Measurements from ENCODE around the gene ATP8A2.
"Not testable (repeated sequence)": the region's sequence is repeated elsewhere in the genome, so short reads cannot be mapped to it uniquely, and the experiment has no call there.

ATP8A2 gene

GRCh38 chr13:25770601-25771000, 398.8 kb downstream of the ATP8A2 start:
- Histone ChIP-seq H3K4me1 (ENCODE audit: insufficient read depth, low read length) (peaks cover 27% of the 10 kb centered on the region), H3K36me3 (ENCODE audit: insufficient read depth, low read length) (no peaks in the 10 kb centered on the region), H3K9ac (ENCODE audit: low read depth, low read length) (no peak overlapping the region)

DNA sequence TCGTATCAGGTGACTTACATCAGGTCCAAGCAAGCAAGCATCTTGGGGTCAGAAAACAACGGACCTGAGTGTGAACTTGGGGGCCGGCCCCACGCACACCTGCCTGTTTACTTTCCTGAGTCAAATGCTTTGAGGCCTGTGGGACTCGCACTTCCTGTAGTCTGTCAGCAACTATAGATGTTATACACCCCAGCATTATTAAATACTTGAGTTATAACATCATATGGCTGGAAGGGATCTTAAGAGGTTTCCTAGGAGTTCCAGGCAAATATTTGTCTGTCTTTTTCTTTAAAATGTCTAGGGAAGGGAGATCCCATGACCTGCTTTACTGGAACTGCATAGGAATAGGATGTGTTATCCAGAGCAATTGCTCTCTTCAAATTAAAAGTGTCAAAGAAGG, 399.4 kb downstream of the ATP8A2 start:
- no peaks in the 10 kb centered on the region for H3K9me3 ChIP-seq (ENCODE audit: control insufficient read depth, insufficient read depth, low read length)
- no peak overlapping the region for H3K9ac ChIP-seq (ENCODE audit: low read depth, low read length)
- peaks cover 27% of the 10 kb centered on the region for H3K4me1 ChIP-seq (ENCODE audit: insufficient read depth, low read length)
- no peaks in the 10 kb centered on the region for H3K36me3 ChIP-seq (ENCODE audit: insufficient read depth, low read length)

More at GRCh38 chr13:25770601-25771000, 398.8 kb downstream of the ATP8A2 start:
- no peaks in the 10 kb centered on the region; the same call in 1 of the 2 replicates for H3K9me3 ChIP-seq (ENCODE audit: control insufficient read depth, insufficient read depth, low read length)

- Histone ChIP-seq H3K9me3 (ENCODE audit: control insufficient read depth, insufficient read depth, low read length) (no peaks in the 10 kb centered on the region), H3K9ac (ENCODE audit: low read depth, low read length) (no peak overlapping the region), H3K4me1 (ENCODE audit: insufficient read depth, low read length) (peaks cover 27% of the 10 kb centered on the region), H3K36me3 (ENCODE audit: insufficient read depth, low read length) (no peaks in the 10 kb centered on the region)
Observed at GRCh38 chr13:25771641-25772478, 400.1 kb downstream of the ATP8A2 start.

DNA sequence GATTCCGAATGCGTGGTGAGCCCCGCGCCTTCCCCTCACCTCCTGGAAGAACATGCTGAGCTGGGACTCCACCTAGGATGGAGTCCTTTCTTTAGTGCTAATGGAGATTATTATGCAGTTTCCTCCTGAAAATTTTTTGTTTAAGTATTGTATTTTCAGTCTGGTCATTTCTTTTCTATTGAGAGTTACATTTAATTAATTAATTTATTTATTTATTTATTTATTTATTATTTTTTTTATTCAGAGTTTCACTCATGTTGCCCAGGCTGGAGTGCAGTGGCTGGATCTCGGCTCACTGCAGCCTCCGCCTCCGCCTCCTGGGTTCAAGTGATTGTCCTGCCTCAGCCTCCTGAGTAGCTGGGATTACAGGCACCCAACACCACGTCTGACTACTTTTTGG, 400.8 kb downstream of the ATP8A2 start:
- H3K9ac ChIP-seq (ENCODE audit: low read depth, low read length); H3K9me3 ChIP-seq (ENCODE audit: control insufficient read depth, insufficient read depth, low read length); H3K36me3 ChIP-seq (ENCODE audit: insufficient read depth, low read length): not testable (repeated sequence)
- peaks cover 27% of the 10 kb centered on the region for H3K4me1 ChIP-seq (ENCODE audit: insufficient read depth, low read length)

DNA sequence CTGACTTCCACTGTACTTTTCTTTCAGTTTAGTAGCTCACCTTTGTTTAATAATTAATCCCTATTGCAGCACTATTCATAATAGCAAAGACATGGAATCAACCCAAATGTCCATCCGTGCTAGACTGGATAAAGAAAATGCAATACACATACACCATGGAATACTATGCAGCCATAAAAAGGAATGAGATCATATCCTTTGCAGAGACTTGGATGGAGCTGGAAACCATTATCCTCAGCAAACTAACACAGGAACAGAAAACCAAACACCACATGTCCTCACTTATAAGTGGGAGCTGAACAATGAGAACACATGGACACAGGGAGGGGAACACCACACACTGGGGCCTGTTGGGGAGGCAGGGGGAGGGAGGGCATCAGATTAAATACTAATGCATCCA, 402.3 kb downstream of the ATP8A2 start:
- H3K9me3 ChIP-seq (ENCODE audit: control insufficient read depth, insufficient read depth, low read length); H3K36me3 ChIP-seq (ENCODE audit: insufficient read depth, low read length); H3K9ac ChIP-seq (ENCODE audit: low read depth, low read length): not testable (repeated sequence)
- peaks cover 41% of the 10 kb centered on the region for H3K4me1 ChIP-seq (ENCODE audit: insufficient read depth, low read length)

DNA sequence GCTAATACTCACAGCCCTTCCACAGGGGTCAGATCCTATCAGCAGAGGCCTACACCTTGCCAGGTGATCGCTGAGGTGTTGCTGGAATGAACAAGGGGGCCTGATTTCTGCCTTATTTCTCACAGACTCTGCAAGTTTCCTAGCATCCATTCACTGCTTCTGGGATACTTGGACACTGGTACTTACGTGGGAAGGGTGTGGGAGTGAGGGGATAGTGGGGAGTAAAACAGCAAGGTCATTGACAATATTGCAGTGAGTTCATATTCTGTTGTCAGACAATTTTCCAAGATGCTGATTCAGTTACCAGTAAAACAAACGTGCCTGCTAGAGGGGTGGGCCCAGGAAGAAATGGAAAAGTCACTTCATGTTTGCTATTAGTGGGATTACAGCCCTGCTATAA, 403.5 kb downstream of the ATP8A2 start:
- peaks cover 39% of the 10 kb centered on the region for H3K4me1 ChIP-seq (ENCODE audit: insufficient read depth, low read length)
- no peak overlapping the region for H3K9ac ChIP-seq (ENCODE audit: low read depth, low read length)
- no peaks in the 10 kb centered on the region for H3K36me3 ChIP-seq (ENCODE audit: insufficient read depth, low read length)
- no peaks in the 10 kb centered on the region for H3K9me3 ChIP-seq (ENCODE audit: control insufficient read depth, insufficient read depth, low read length)

- Histone ChIP-seq H3K9me3 (ENCODE audit: control insufficient read depth, insufficient read depth, low read length) (no peaks in the 10 kb centered on the region), H3K36me3 (ENCODE audit: insufficient read depth, low read length) (no peaks in the 10 kb centered on the region), H3K4me1 (ENCODE audit: insufficient read depth, low read length) (peaks cover 32% of the 10 kb centered on the region), H3K9ac (ENCODE audit: low read depth, low read length) (no peak overlapping the region)
Observed at GRCh38 chr13:25775986-25776385, 404.2 kb downstream of the ATP8A2 start.

GRCh38 chr13:25776722-25777121, 404.9 kb downstream of the ATP8A2 start:
- no peaks in the 10 kb centered on the region for H3K36me3 ChIP-seq (ENCODE audit: insufficient read depth, low read length)
- no peak overlapping the region for H3K9ac ChIP-seq (ENCODE audit: low read depth, low read length)
- H3K4me1 ChIP-seq (ENCODE audit: insufficient read depth, low read length) = peaks cover 25% of the 10 kb centered on the region

DNA sequence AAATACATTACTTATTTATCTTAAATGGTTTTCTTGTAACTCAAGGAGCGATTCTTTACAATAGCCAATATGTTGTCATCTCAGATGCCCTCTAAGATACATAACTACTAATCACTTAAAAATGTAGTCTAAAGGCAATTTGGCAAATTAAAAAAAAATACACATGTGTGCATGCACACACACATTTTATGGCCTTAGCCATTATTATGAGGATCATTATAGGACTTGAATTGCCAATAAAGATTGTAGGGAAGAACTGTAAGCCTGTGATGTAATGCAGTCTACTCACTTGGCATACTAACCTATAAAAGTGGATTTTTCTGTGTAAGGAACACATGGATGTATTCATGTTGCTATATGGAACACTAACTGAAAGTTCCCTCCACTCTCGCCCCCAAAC, 405.7 kb downstream of the ATP8A2 start:
- peaks cover 19% of the 10 kb centered on the region for H3K4me1 ChIP-seq (ENCODE audit: insufficient read depth, low read length)
- no peaks in the 10 kb centered on the region for H3K36me3 ChIP-seq (ENCODE audit: insufficient read depth, low read length)
- H3K9ac ChIP-seq (ENCODE audit: low read depth, low read length) = no peak overlapping the region
- no peaks in the 10 kb centered on the region for H3K9me3 ChIP-seq (ENCODE audit: control insufficient read depth, insufficient read depth, low read length)

More at GRCh38 chr13:25776722-25777121, 404.9 kb downstream of the ATP8A2 start:
- no peaks in the 10 kb centered on the region for H3K9me3 ChIP-seq (ENCODE audit: control insufficient read depth, insufficient read depth, low read length)

DNA sequence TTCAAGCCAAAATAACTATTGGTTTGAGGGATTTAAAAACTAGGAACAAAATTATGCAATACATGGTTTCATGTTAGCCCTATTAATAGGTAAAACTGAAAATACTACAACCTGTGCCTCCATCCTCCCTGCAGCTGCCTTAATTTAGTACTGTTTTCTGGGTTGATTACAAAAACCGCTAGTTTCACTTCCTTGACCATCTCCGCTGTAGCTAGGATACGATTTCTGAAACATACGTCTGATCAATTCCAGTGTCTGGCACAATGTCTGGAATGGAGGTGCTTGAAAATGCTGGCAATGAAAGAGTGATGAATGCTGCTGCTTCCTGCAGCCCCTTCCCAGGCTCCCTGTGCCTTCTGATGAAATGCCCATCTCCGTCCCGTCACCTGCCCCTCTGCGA, 406.6 kb downstream of the ATP8A2 start:
- H3K4me1 ChIP-seq (ENCODE audit: insufficient read depth, low read length) = peaks cover 15% of the 10 kb centered on the region
- no peaks in the 10 kb centered on the region for H3K36me3 ChIP-seq (ENCODE audit: insufficient read depth, low read length)
- H3K9me3 ChIP-seq (ENCODE audit: control insufficient read depth, insufficient read depth, low read length) = no peaks in the 10 kb centered on the region
- H3K9ac ChIP-seq (ENCODE audit: low read depth, low read length) = no peak overlapping the region

- H3K4me1 ChIP-seq (ENCODE audit: insufficient read depth, low read length) = peaks cover 15% of the 10 kb centered on the region
- H3K9ac ChIP-seq (ENCODE audit: low read depth, low read length) = no peak overlapping the region
- H3K36me3 ChIP-seq (ENCODE audit: insufficient read depth, low read length) = no peaks in the 10 kb centered on the region
- H3K9me3 ChIP-seq (ENCODE audit: control insufficient read depth, insufficient read depth, low read length) = no peaks in the 10 kb centered on the region
Observed at GRCh38 chr13:25778808-25779305, 407.1 kb downstream of the ATP8A2 start.

DNA sequence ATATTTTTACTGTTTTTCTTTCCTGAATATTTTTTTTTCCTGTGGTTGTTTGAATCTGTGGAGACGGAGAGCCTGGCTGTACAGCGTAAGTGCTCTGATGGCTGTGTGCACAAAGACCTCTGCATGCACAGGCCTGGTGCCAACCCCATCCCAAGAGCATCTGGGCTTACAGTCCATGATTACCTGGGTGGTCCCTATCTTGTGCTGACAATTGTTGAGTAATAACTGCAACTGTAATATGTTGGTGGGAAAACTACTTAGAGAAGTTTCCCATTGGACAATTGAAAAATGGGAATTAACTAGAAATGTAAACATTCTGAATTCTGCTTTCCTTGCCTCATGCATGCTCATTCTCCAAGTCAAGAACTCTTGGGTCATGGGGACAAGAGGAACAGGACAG, 411.3 kb downstream of the ATP8A2 start:
- Histone ChIP-seq H3K9ac (ENCODE audit: low read depth, low read length) (no peak overlapping the region), H3K36me3 (ENCODE audit: insufficient read depth, low read length) (no peaks in the 10 kb centered on the region)

DNA sequence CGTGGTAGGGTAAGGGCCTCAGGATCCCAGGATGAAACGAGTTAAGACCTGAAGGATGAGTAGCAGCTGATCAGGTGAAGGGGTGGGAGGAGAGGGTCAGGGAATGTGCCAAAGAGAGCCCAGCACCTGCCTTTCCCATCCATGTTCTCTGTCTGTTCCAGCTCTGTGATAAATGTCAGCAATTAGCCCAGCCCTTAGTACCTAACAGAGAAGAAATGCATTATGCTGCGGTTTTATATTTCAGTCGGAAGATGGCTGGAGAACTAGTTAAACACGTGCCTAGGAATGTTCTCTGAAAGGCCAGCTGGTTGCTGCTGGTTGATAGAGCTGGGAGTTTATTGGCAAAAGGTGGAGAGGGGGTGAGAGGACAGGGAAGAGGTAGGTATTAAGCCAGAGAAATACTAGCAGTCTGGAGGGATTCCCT, 411.8 kb downstream of the ATP8A2 start:
- Histone ChIP-seq H3K4me1 (ENCODE audit: insufficient read depth, low read length) (peaks cover 5% of the 10 kb centered on the region; the same call in 1 of the 2 replicates), H3K36me3 (ENCODE audit: insufficient read depth, low read length) (no peaks in the 10 kb centered on the region), H3K9me3 (ENCODE audit: control insufficient read depth, insufficient read depth, low read length) (no peaks in the 10 kb centered on the region), H3K9ac (ENCODE audit: low read depth, low read length) (no peak overlapping the region)

More for the DNA sequence above, 411.3 kb downstream of the ATP8A2 start:
- peaks cover 11% of the 10 kb centered on the region; the same call in 1 of the 2 replicates for H3K4me1 ChIP-seq (ENCODE audit: insufficient read depth, low read length)
- H3K9me3 ChIP-seq (ENCODE audit: control insufficient read depth, insufficient read depth, low read length) = no peaks in the 10 kb centered on the region

DNA sequence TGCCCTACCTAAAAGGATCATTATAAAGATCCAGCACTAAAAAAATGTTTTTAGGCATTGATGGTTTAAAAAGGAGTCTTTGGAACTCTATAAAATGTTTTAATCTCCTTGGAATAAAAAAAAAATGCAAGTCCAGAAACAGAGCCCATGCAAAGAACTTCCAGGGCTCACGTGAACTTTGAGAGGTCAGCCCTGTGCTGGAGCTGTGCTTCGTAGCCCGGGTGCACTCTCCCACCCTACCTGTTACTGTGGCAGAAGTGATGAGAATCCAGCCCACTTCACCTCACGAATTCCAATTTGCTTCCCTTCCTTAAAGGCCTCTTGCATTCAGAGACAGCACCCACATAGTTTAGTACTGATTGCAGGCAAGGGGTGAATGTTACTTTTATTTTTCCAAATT, 412.3 kb downstream of the ATP8A2 start:
- Histone ChIP-seq H3K4me1 (ENCODE audit: insufficient read depth, low read length) (peaks cover under 1% of the 10 kb centered on the region; the same call in 1 of the 2 replicates), H3K9me3 (ENCODE audit: control insufficient read depth, insufficient read depth, low read length) (no peaks in the 10 kb centered on the region), H3K36me3 (ENCODE audit: insufficient read depth, low read length) (no peaks in the 10 kb centered on the region), H3K9ac (ENCODE audit: low read depth, low read length) (no peak overlapping the region)

DNA sequence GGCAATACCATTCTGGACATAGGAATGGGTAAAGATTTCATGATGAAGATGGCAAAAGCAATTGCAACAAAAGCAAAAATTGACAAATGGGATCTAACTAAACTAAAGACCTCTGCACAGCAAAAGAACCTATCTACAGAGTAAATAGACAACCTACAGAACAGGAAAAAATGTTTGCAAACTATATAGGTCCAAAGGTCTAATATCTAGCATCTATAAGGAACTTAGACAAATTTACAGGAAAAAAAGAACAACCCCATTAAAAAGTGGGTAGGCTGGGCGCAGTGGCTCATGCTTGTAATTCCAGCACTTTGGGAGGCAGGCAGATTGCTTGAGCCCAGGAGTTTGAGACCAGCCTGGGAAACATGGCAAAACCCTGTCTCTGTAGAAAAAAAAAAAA, 418.4 kb downstream of the ATP8A2 start:
- not testable (repeated sequence) for H3K9ac ChIP-seq (ENCODE audit: low read depth, low read length); H3K4me1 ChIP-seq (ENCODE audit: insufficient read depth, low read length); H3K36me3 ChIP-seq (ENCODE audit: insufficient read depth, low read length); H3K9me3 ChIP-seq (ENCODE audit: control insufficient read depth, insufficient read depth, low read length)
